CD4-positive, CD25-positive, alpha-beta regulatory T cell (primary cell): ENCODE data around the gene MAP2K7. TPM values are rescaled to one million over a fixed set of nuclear protein-coding genes. Genes with fewer than 3 reads are reported as not detected.
A peak's percentile ranks its signal among the peaks of the same experiment; 100 is the strongest.

Experiments
- ATAC-seq, 2 donors: fragments of 150-1000 bp; cut with Tn5 transposase; one replicate each; pipeline ENCODE4 v1.10.0; 2021; ENCODE audit warnings: low read depth in 2 of 2, moderate number of reproducible peaks in 2 of 2, moderate library complexity in 1 of 2
- DNase-seq, 3 donors: peaks; one replicate each; pipeline versions ENCODE4 v3.0.0 to v3.0.0-alpha.2; 2012 to 2022; ENCODE audit warnings: mixed read lengths in 1 of 3
- H3K27ac ChIP-seq: one replicate; pipeline ENCODE4 v1.7.0; 2013; ENCODE audit warnings: mild to moderate bottlenecking, low read length; ENCODE audit not compliant: insufficient read depth, poor library complexity, severe bottlenecking
- H3K27me3 ChIP-seq: one replicate; pipeline ENCODE4 v1.7.0; 2013; ENCODE audit warnings: low read length; ENCODE audit not compliant: control insufficient read depth, insufficient read depth
- H3K36me3 ChIP-seq: one replicate; pipeline ENCODE4 v1.7.0; 2013; ENCODE audit warnings: mild to moderate bottlenecking, low read length, moderate library complexity; ENCODE audit not compliant: control insufficient read depth, insufficient read depth
- H3K4me1 ChIP-seq: 2 replicates; pipeline ENCODE4 v1.7.0; 2013; ENCODE audit warnings: mild to moderate bottlenecking, low read length; ENCODE audit not compliant: insufficient read depth, control insufficient read depth, poor library complexity, severe bottlenecking
- H3K4me3 ChIP-seq: one replicate; pipeline ENCODE4 v1.7.0; 2013; ENCODE audit warnings: low read depth, mild to moderate bottlenecking, low read length, moderate library complexity
- H3K9me3 ChIP-seq, 2 experiments: 1 replicate in 1 of 2; 2 replicates in 1 of 2; pipeline ENCODE4 v1.7.0; 2013; ENCODE audit warnings: low read length in 2 of 2, mild to moderate bottlenecking in 1 of 2, moderate library complexity in 1 of 2; ENCODE audit not compliant: control insufficient read depth in 2 of 2
- H3K27ac Mint-ChIP-seq, 3 donors: one replicate each; pipeline ENCODE4 v1.8.0; 2020 to 2022; ENCODE audit warnings: mild to moderate bottlenecking in 3 of 3, mixed read lengths in 3 of 3, moderate library complexity in 2 of 3
- H3K27me3 Mint-ChIP-seq: one replicate; pipeline ENCODE4 v1.8.0; 2022; ENCODE audit warnings: mild to moderate bottlenecking, mixed read lengths
- H3K36me3 Mint-ChIP-seq: one replicate; pipeline ENCODE4 v1.8.0; 2020; ENCODE audit warnings: mixed read lengths
- H3K4me1 Mint-ChIP-seq, 4 donors: one replicate each; pipeline ENCODE4 v1.8.0; 2020 to 2022; ENCODE audit warnings: mixed read lengths in 4 of 4, mild to moderate bottlenecking in 1 of 4
- H3K4me3 Mint-ChIP-seq, 4 donors: one replicate each; pipeline ENCODE4 v1.8.0; 2020 to 2022; ENCODE audit warnings: mild to moderate bottlenecking in 4 of 4, mixed read lengths in 4 of 4, moderate library complexity in 3 of 4
- H3K9me3 Mint-ChIP-seq, 7 donors: one replicate each; pipeline ENCODE4 v1.8.0; 2020 to 2022; ENCODE audit warnings: mixed read lengths in 7 of 7, mild to moderate bottlenecking in 3 of 7, moderate library complexity in 2 of 7
- polyA plus RNA-seq, 4 donors: library from polyadenylated mRNA; unstranded; fragments of 300-500 nt; fragmentation: Illumina TruSeq; gene quantifications; one replicate each; pipeline ENCODE4 v1.2.3, GENCODE V29; 2021
- total RNA-seq: library from RNA; stranded (reverse); gene quantifications from one replicate; pipeline ENCODE4 v1.2.3, GENCODE V29; 2022

MAP2K7 gene
- total and polyA plus RNA-seq, 5 donors from 2014 or later: 1.7 to 93.4 (median 2.7) TPM

GRCh38 chr19:7909471-7910067, 5.9 kb downstream of the MAP2K7 start:
- Histone ChIP-seq H3K9me3 (no peaks in the 10 kb centered on the region), H3K4me1 (peaks cover 25% of the 10 kb centered on the region), H3K27ac (no peak overlapping the region), H3K27me3 (no peaks in the 10 kb centered on the region), H3K4me3 (no peak overlapping the region), H3K36me3 (peaks cover 19% of the 10 kb centered on the region)
- no peak for ATAC-seq
- DNase-seq: no peak
- Mint-ChIP-seq H3K27ac (no peak overlapping the region), H3K4me3 (peak overlapping the region in 1 of 4 donors; percentile 65), H3K27me3 (peaks cover 3% of the 10 kb centered on the region), H3K4me1 (peaks cover 0 to 31% (median 12%) of the 10 kb centered on the region in 4 donors), H3K36me3 (peaks cover 20% of the 10 kb centered on the region), H3K9me3 (peaks cover 0 to 5% (median 0%) of the 10 kb centered on the region in 7 donors)

DNA sequence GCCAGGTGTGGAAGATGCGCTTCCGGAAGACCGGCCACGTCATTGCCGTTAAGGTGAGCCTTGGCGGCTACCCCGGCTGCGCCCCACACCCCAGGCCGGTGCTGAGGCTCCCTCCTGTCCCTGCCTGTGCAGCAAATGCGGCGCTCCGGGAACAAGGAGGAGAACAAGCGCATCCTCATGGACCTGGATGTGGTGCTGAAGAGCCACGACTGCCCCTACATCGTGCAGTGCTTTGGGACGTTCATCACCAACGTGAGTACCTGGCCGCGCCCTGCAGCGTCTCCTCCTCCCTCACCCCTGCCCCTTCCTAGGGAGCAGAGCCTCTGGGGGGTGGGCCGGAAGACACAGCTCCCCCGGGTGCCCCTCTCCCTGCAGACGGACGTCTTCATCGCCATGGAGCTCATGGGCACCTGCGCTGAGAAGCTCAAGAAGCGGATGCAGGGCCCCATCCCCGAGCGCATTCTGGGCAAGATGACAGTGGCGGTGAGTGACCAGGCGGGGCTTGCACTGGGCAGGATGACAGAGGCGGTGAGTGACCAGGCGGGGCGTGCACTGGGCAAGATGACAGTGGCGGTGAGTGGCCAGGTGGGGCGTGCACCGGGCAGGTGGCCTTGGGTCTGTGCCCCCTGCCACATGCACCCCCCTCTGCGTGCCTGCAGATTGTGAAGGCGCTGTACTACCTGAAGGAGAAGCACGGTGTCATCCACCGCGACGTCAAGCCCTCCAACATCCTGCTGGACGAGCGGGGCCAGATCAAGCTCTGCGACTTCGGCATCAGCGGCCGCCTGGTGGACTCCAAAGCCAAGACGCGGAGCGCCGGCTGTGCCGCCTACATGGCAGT, 6.9 kb downstream of the MAP2K7 start:
- peaks cover 0 to 25% (median 6%) of the 10 kb centered on the region in 4 donors for H3K4me1 Mint-ChIP-seq
- H3K9me3 ChIP-seq: no peaks in the 10 kb centered on the region
- ATAC-seq (no peak), DNase-seq (no peak)
- peaks cover 16% of the 10 kb centered on the region for H3K36me3 Mint-ChIP-seq
- H3K9me3 Mint-ChIP-seq: no peaks in the 10 kb centered on the region
- no peak overlapping the region for H3K4me3 Mint-ChIP-seq
- no peak overlapping the region for H3K27ac ChIP-seq
- no peak overlapping the region for H3K4me3 ChIP-seq
- peaks cover 16% of the 10 kb centered on the region for H3K4me1 ChIP-seq
- peaks cover 2% of the 10 kb centered on the region for H3K27me3 ChIP-seq
- peaks cover 13% of the 10 kb centered on the region for H3K27me3 Mint-ChIP-seq
- H3K36me3 ChIP-seq: peaks cover 19% of the 10 kb centered on the region
- H3K27ac Mint-ChIP-seq: no peak overlapping the region

GRCh38 chr19:7911508-7912143, 7.9 kb downstream of the MAP2K7 start:
- H3K4me3 ChIP-seq: no peak overlapping the region
- Mint-ChIP-seq H3K4me1 (peaks cover 0 to 22% (median 3%) of the 10 kb centered on the region in 4 donors), H3K9me3 (no peaks in the 10 kb centered on the region), H3K4me3 (peak overlapping the region in 1 of 4 donors; percentile 71), H3K27me3 (peaks cover 18% of the 10 kb centered on the region), H3K36me3 (peaks cover 14% of the 10 kb centered on the region), H3K27ac (no peak overlapping the region)
- H3K27ac ChIP-seq: no peak overlapping the region
- ATAC-seq (no peak), DNase-seq (no peak)
- H3K36me3 ChIP-seq: peaks cover 19% of the 10 kb centered on the region
- no peaks in the 10 kb centered on the region for H3K9me3 ChIP-seq
- H3K4me1 ChIP-seq: peaks cover 17% of the 10 kb centered on the region
- peaks cover 7% of the 10 kb centered on the region for H3K27me3 ChIP-seq

DNA sequence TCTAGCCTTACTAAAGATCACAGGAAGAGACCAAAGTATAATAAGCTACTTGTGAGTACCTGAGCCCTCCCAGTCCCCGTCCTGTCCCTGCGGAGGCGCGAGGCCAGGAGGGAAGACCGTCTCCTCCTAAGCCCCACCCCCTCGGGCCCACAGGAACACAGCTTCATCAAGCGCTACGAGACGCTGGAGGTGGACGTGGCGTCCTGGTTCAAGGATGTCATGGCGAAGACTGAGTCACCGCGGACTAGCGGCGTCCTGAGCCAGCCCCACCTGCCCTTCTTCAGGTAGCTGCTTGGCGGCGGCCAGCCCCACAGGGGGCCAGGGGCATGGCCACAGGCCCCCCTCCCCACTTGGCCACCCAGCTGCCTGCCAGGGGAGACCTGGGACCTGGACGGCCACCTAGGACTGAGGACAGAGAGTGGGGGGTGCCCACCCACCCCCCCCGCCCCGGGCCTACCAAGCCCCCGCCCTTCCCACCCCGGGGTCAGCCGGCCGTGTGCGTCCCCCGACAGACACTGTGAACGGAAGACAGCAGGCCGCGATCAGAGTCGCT, 8.5 kb downstream of the MAP2K7 start:
- ATAC-seq (no peak), DNase-seq (no peak)
- peaks cover 19% of the 10 kb centered on the region for H3K36me3 ChIP-seq
- Mint-ChIP-seq H3K36me3 (peaks cover 14% of the 10 kb centered on the region), H3K27me3 (peaks cover 24% of the 10 kb centered on the region), H3K4me3 (no peak overlapping the region), H3K4me1 (peaks cover 0 to 24% (median 3%) of the 10 kb centered on the region in 4 donors), H3K27ac (no peak overlapping the region), H3K9me3 (no peaks in the 10 kb centered on the region)
- no peak overlapping the region for H3K27ac ChIP-seq
- H3K27me3 ChIP-seq: peaks cover 7% of the 10 kb centered on the region
- H3K4me1 ChIP-seq: peaks cover 20% of the 10 kb centered on the region
- no peak overlapping the region for H3K4me3 ChIP-seq
- no peaks in the 10 kb centered on the region for H3K9me3 ChIP-seq

- Histone ChIP-seq H3K4me1 (peaks cover 23% of the 10 kb centered on the region), H3K36me3 (peaks cover 19% of the 10 kb centered on the region), H3K27ac (no peak overlapping the region), H3K4me3 (no peak overlapping the region), H3K27me3 (peaks cover 7% of the 10 kb centered on the region), H3K9me3 (no peaks in the 10 kb centered on the region)
- Mint-ChIP-seq H3K27me3 (peaks cover 26% of the 10 kb centered on the region), H3K9me3 (no peaks in the 10 kb centered on the region), H3K36me3 (peaks cover 14% of the 10 kb centered on the region), H3K27ac (no peak overlapping the region), H3K4me3 (no peak overlapping the region), H3K4me1 (peaks cover 0 to 20% (median 4%) of the 10 kb centered on the region in 4 donors)
- ATAC-seq (no peak), DNase-seq (no peak)
Measured at GRCh38 chr19:7912697-7913564, 9.3 kb downstream of the MAP2K7 start.

GRCh38 chr19:7913652-7914051, 10.0 kb downstream of the MAP2K7 start:
- H3K9me3 ChIP-seq: no peaks in the 10 kb centered on the region
- H3K36me3 ChIP-seq: peaks cover 19% of the 10 kb centered on the region
- Mint-ChIP-seq H3K27me3 (peaks cover 33% of the 10 kb centered on the region), H3K36me3 (peaks cover 14% of the 10 kb centered on the region), H3K9me3 (no peaks in the 10 kb centered on the region), H3K4me3 (no peak overlapping the region), H3K27ac (no peak overlapping the region), H3K4me1 (peaks cover 0 to 26% (median 4%) of the 10 kb centered on the region in 4 donors)
- no peak overlapping the region for H3K27ac ChIP-seq
- peaks cover 25% of the 10 kb centered on the region for H3K4me1 ChIP-seq
- H3K4me3 ChIP-seq: no peak overlapping the region
- H3K27me3 ChIP-seq: peaks cover 11% of the 10 kb centered on the region
- ATAC-seq (no peak), DNase-seq (no peak)

GRCh38 chr19:7914099-7914498, 10.4 kb downstream of the MAP2K7 start:
- no peaks in the 10 kb centered on the region for H3K9me3 Mint-ChIP-seq
- Histone ChIP-seq H3K27ac (no peak overlapping the region), H3K4me3 (no peak overlapping the region), H3K27me3 (peaks cover 11% of the 10 kb centered on the region), H3K4me1 (peaks cover 25% of the 10 kb centered on the region), H3K9me3 (no peaks in the 10 kb centered on the region), H3K36me3 (peaks cover 19% of the 10 kb centered on the region)
- peak overlapping the region in 1 of 4 donors; percentile 58 for H3K4me3 Mint-ChIP-seq
- no peak for DNase-seq
- H3K27ac Mint-ChIP-seq: no peak overlapping the region
- peaks cover 0 to 26% (median 4%) of the 10 kb centered on the region in 4 donors for H3K4me1 Mint-ChIP-seq
- H3K27me3 Mint-ChIP-seq: peaks cover 33% of the 10 kb centered on the region
- peaks cover 14% of the 10 kb centered on the region for H3K36me3 Mint-ChIP-seq
- ATAC-seq: no peak
